Activated CD4-positive, alpha-beta memory T cell treated with anti-CD3 and anti-CD28 coated beads, Interleukin-2, amount 10 ng/mL, durations not matched to agents 7 days and 5 days (primary cell): Measurements from ENCODE around the gene RAVER1. TPM values are rescaled to one million over a fixed set of nuclear protein-coding genes. Genes with fewer than 3 reads are reported as not detected.

Source experiments
- CTCF ChIA-PET: fragments of 350-600 bp; sonication (Branson Sonifier 250); formaldehyde crosslinking; loops from one replicate; lab custom pipeline; 2021; ENCODE audit warnings: antibody characterized with exemption, inconsistent platforms; lab: Charles Lee
- POLR2A ChIA-PET: fragments of 350-600 bp; sonication (Branson Sonifier 250); formaldehyde crosslinking; loops from one replicate; lab custom pipeline; 2021; ENCODE audit warnings: antibody characterized with exemption; lab: Charles Lee
- DNase-seq: peaks from one replicate; pipeline ENCODE4 v3.0.0-alpha.2; 2020
- H3K27ac Mint-ChIP-seq: one replicate; pipeline ENCODE4 v1.8.0; 2021; ENCODE audit warnings: mild to moderate bottlenecking, mixed read lengths
- H3K27me3 Mint-ChIP-seq: one replicate; pipeline ENCODE4 v1.8.0; 2021; ENCODE audit warnings: mixed read lengths
- H3K36me3 Mint-ChIP-seq: one replicate; pipeline ENCODE4 v1.8.0; 2021; ENCODE audit warnings: low read depth, mixed read lengths
- H3K4me1 Mint-ChIP-seq: one replicate; pipeline ENCODE4 v1.8.0; 2021; ENCODE audit warnings: mixed read lengths
- H3K4me3 Mint-ChIP-seq: one replicate; pipeline ENCODE4 v1.8.0; 2021; ENCODE audit warnings: mild to moderate bottlenecking, mixed read lengths
- H3K9me3 Mint-ChIP-seq: one replicate; pipeline ENCODE4 v1.8.0; 2021; ENCODE audit warnings: mixed read lengths
- total RNA-seq, 2 experiments: library from RNA; stranded (reverse); gene quantifications; one replicate each; pipeline ENCODE4 v1.2.3, GENCODE V29; 2021

RAVER1 gene
- total RNA-seq, 2 experiments from 2014 or later, result 62.1 to 68.6 TPM

DNA sequence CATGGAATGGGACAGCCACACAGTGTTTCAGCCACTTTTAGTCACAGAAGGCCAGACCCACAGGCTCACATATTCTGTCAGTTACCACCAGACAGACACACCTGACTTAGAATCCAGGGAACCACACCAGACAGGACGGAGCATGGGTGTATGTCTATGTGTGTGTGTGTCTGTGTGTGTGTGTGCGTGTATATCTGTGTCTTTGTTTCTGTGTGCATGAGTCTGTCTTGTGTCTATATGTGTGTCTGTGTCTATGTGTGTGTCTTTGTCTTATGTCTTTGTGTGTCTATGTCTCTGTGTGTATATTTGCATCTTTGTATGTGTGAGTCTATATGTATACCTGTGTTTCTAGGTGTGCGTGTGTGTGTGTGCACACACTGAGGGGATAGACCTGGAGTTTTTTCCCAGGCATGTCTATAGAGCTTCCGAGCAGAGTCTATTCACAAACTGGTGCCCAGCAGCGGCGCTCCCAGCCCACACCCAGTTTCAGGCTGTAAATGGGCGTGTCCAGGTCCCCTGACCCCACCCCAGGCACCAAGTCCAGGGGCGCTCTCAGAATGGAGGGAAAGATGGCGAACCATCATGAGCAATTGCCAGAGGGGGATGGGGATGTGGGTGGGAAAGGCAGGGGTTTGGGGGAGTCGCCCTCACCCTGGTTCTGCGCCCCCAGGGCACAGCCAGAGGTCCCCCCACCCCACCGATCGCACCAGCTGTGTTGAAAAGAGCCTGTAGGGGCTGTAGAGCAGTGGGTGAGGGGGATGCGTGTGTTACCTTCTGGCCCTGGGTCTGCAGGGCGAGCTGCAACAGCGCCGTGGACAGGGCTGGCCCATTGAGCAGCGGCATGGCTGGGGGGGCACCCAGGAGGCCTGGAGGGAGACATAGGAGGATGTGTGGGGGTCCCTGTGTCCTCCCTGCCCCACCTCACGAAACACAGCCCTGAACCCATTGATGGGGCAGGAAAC is 11.2 kb downstream of the RAVER1 start:
- no peaks in the 10 kb centered on the region for H3K4me1 Mint-ChIP-seq
- H3K27me3 Mint-ChIP-seq, result no peaks in the 10 kb centered on the region
- no peak overlapping the region for H3K4me3 Mint-ChIP-seq
- H3K9me3 Mint-ChIP-seq, result no peaks in the 10 kb centered on the region
- no peak overlapping the region for H3K27ac Mint-ChIP-seq
- ChIA-PET CTCF (interaction anchor here (0.6 to 1.2 kb wide), 2 partner anchors 12 to 53 kb away, joined by 3 read pairs; no protein-coding TSS in a partner anchor), POLR2A (interaction anchor here (1.2 kb wide), 1 partner anchor 22 kb away, joined by 4 read pairs; no protein-coding TSS in a partner anchor)
- H3K36me3 Mint-ChIP-seq, result peaks cover 27% of the 10 kb centered on the region
- no peak for DNase-seq

DNA sequence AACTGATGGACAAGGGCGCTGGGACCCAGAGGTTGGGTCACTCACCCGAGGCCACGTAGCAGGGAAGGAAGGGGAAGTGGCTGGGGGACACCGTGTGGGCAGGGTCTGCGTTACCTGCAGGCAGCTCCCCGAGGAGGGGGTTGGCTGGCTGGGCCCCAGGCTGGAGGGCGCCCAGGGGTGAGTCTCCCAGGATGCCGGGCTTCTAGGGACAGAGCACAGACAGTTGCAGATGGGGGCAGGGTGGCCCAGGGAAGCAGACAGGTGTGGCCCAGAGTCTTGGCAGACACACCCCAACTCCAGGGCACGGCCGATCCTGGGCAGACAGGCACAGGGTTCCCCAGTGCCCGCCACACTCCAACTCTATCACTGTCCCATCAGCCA is 11.9 kb downstream of the RAVER1 start:
- Mint-ChIP-seq H3K4me1 (no peaks in the 10 kb centered on the region), H3K36me3 (peaks cover 32% of the 10 kb centered on the region), H3K27me3 (no peaks in the 10 kb centered on the region), H3K9me3 (no peaks in the 10 kb centered on the region), H3K27ac (no peak overlapping the region), H3K4me3 (no peak overlapping the region)
- CTCF ChIA-PET, result interaction anchor here (1.2 kb wide), 1 partner anchor 52 kb away, joined by 3 read pairs; no protein-coding TSS in a partner anchor
- POLR2A ChIA-PET, result no interaction called here
- DNase-seq, result no peak

DNA sequence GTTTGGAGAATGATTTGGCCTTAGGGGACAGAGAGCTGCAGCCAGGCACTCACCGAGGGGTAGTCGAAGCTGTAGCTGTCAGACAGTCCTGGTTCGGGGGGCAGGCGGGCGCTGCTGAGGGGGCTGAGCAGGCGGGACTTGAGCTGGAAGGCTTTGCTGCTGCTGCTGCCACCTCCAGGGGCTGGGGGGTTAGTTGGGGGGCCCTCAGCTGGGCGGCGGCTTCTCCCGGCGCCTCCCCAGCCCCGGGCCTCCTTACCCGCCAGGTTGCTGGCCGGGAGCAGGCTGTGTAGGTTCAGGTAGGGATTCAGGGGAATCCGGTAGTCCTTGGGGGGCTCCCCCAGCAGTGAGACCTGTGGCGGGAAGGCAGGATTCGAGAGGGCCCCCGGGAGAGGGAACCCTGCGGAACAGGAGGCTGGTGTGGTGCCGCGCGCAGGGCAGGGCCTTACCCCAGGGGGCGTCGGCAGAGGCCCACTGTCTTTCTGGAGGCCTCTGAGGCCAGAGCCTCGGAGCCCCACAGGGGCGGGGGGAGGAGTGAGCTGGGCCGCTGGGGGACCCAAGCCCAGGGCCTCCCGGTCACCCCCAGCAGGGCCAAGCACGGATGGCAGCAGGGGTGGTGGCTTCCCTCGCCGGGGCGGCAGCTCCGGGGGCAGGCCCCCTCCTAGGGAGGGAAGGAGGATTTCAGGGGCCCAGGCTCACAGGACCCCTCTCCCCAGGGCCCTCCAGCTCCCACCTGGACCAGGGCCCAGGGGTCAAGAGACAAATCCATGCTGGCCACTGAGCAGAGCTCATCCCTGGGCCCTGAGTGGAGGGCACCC is 12.5 kb downstream of the RAVER1 start:
- POLR2A ChIA-PET, result no interaction called here
- Mint-ChIP-seq H3K36me3 (peaks cover 38% of the 10 kb centered on the region), H3K4me3 (no peak overlapping the region), H3K27ac (no peak overlapping the region), H3K27me3 (no peaks in the 10 kb centered on the region), H3K9me3 (no peaks in the 10 kb centered on the region), H3K4me1 (peaks cover 5% of the 10 kb centered on the region)
- no peak for DNase-seq
- CTCF ChIA-PET, result interaction anchor here (0.7 to 1.2 kb wide), 3 partner anchors 51 to 68 kb away, joined by 3 read pairs; no protein-coding TSS in a partner anchor

DNA sequence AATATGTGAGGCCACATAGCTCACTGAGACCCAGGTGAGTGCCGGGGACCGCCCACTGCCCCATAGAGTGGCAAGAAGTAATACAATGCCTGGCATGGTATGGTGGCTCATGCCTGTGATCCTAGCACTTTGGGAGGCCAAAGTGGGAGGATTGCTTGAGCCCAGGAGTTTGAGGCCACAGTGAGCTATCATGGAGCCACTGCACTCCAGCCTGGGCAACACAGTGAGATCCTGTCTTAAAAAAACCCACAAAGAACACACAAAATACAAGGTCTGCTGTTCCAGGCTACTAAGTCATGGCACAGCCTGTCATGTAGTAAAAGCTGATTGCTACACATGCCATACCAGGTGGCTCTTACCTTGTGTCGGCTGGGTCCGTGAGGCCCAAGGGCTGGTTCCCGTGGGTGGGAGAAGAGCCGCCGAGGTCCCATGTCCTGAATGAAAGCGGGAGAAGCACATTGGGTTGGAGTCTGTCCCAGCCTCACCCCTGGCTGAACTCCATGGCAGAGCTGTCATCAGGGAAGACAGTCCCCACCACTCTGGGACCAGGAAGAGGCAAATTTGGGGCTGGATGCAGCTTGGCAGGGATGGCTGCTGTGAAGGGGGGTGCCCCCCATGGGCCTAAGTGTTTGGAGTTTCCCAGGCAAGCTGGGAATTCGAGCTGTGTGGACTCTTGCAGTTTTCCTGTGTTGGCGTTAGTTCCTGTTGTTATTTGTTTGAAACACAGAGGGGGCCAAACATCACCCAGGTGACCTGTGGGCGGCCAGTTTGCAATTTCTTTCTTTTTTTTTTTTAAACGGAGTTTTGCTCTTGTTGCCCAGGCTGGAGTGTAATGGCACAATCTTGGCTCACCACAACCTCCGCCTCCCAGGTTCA is 14.3 kb downstream of the RAVER1 start:
- H3K36me3 Mint-ChIP-seq, result peaks cover 37% of the 10 kb centered on the region
- CTCF ChIA-PET, result interaction anchor here (0.9 to 1.1 kb wide), 3 partner anchors 48 to 70 kb away, joined by 3 read pairs; partner anchors contain the start of gene ICAM1
- DNase-seq, result no peak
- POLR2A ChIA-PET, result interaction anchor here (1.2 to 1.7 kb wide), 2 partner anchors 15 to 61 kb away, joined by 3 to 5 read pairs; partner anchors contain the start of genes RAVER1 and TYK2
- peaks cover 18% of the 10 kb centered on the region for H3K4me1 Mint-ChIP-seq
- no peak overlapping the region for H3K27ac Mint-ChIP-seq
- no peak overlapping the region for H3K4me3 Mint-ChIP-seq
- no peaks in the 10 kb centered on the region for H3K9me3 Mint-ChIP-seq
- H3K27me3 Mint-ChIP-seq, result no peaks in the 10 kb centered on the region

DNA sequence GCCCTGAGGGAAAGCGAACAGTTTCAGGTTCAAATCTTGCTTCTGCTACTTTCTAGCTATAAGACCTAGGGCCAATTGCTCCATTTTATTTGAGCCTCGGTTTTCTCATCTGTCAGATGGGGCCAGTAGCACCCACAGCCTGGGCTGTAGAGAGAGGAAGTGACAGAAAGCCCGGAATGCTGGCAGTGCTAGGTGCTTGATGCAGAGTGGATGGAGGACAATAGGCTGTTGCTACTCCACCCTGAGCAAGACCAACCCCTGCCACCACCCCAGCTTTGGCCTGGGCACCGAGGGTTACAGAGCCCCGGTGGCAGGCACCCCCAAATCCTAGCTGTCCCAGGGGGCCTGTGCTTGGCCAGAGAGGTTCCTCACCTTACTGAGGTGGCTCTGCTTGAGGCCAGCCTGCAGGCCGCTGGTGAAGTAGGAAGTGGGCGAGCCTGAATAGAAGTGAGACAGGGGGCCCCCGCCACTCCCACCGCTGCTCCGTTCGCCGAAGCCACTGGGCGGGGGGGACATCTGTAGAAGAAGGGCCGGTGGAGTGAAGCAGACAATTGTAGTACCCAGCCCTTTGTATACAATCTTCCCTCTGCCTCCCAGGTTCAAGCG is 15.4 kb downstream of the RAVER1 start:
- Mint-ChIP-seq H3K27ac (no peak overlapping the region), H3K4me1 (peaks cover 18% of the 10 kb centered on the region), H3K27me3 (no peaks in the 10 kb centered on the region), H3K9me3 (no peaks in the 10 kb centered on the region), H3K36me3 (peaks cover 33% of the 10 kb centered on the region), H3K4me3 (no peak overlapping the region)
- ChIA-PET POLR2A (interaction anchor here (1.2 to 1.7 kb wide), 2 partner anchors 16 to 62 kb away, joined by 3 to 5 read pairs; partner anchors contain the start of genes RAVER1 and TYK2), CTCF (interaction anchor here (1.0 to 1.1 kb wide), 2 partner anchors 49 to 72 kb away, joined by 3 read pairs; no protein-coding TSS in a partner anchor)
- DNase-seq, result no peak

DNA sequence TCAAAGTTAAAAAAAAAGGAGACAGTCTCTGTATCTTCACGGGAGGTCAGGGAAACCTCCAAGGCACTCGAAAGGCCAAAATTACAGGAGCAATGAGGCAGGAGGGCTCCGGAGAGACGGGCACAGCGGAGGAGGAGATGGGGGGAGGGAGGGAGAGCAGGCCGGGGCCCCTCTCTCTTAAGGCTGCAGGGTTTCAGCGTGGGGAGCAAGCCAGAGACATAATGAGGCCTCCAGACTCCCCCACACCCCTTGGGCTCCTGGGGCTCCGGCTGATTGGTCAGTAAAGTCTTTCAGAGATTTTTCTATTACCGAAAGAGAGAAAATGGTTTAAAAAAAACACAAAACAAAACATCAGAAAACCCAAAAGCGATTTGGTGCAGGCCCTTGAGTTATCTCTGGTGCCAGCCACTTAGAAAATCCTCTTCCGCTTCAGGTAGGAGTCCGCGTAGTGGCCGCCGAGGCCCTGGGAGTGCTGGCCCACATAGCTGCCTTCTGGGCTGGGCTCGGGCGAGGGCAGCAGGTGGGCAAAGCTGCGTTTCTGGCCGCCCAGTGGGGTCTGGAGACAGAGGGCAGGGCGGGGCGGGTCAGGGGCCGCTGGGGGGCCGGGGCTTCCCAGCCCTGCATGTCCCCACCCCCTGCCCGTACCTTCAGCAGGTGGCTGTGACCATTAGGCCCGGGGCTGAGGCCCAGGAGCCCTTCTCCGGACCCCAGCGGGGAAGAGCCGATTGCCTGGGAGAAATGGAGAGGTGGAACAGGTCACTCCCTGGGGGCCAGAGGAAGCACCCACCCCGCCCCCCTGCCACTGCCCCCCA is 16.1 kb downstream of the RAVER1 start:
- ChIA-PET POLR2A (interaction anchor here (1.1 to 1.7 kb wide), 2 partner anchors 30 to 63 kb away, joined by 3 to 5 read pairs; partner anchors contain the start of genes ICAM4 and TYK2), CTCF (no interaction called here)
- H3K27me3 Mint-ChIP-seq, result no peaks in the 10 kb centered on the region
- H3K36me3 Mint-ChIP-seq, result peaks cover 33% of the 10 kb centered on the region
- H3K9me3 Mint-ChIP-seq, result no peaks in the 10 kb centered on the region
- H3K27ac Mint-ChIP-seq, result no peak overlapping the region
- no peak for DNase-seq
- H3K4me3 Mint-ChIP-seq, result no peak overlapping the region
- H3K4me1 Mint-ChIP-seq, result peaks cover 18% of the 10 kb centered on the region

DNA sequence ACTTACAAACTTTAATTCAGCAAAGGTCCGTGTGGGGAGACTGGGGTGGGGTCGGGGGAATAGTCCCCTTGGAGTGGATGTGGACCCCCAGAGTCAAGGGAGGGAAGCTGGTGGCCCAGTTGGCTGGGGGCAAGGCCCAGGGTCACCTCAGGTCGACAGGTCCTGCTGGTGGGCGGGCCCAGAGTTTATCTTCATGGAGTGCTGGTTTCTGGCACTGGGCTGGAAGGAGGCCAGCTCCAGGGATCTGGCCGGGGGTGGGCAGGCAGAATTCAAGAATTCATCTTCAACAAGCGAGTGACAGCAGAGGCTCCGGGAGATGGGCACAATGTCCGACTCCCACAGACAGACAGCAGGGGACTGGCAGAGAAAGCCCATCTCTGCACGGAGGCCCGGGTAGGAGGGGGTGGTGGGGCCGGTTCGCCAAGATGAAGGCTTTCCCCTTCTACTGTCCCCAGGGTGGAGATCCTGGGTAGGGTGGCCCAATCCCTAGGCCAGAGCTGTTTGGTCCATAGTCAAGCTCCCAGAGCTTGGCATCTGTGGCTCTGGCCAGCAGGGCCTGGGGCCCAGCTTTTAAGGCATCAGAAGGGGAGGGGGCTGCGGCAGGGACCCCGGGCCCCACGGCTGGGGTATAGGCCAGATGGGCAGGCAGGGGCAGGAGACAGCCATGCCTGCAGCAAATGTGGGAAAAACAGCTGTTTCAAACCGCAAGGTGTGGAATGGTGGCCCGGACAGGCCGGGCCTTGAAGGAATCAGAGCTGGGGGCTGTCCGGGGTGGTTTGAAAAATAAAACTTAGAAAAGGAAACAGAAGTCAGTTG is 16.9 kb downstream of the RAVER1 start:
- H3K27me3 Mint-ChIP-seq, result no peaks in the 10 kb centered on the region
- DNase-seq, result no peak
- H3K36me3 Mint-ChIP-seq, result peaks cover 26% of the 10 kb centered on the region
- H3K4me1 Mint-ChIP-seq, result peaks cover 18% of the 10 kb centered on the region
- H3K27ac Mint-ChIP-seq, result peak overlapping the region; percentile 70
- ChIA-PET CTCF (no interaction called here), POLR2A (interaction anchor here (1.0 to 1.1 kb wide), 2 partner anchors 11 to 30 kb away, joined by 3 read pairs; partner anchors contain the start of gene ICAM4)
- peak overlapping the region; percentile 83 for H3K4me3 Mint-ChIP-seq
- no peaks in the 10 kb centered on the region for H3K9me3 Mint-ChIP-seq

DNA sequence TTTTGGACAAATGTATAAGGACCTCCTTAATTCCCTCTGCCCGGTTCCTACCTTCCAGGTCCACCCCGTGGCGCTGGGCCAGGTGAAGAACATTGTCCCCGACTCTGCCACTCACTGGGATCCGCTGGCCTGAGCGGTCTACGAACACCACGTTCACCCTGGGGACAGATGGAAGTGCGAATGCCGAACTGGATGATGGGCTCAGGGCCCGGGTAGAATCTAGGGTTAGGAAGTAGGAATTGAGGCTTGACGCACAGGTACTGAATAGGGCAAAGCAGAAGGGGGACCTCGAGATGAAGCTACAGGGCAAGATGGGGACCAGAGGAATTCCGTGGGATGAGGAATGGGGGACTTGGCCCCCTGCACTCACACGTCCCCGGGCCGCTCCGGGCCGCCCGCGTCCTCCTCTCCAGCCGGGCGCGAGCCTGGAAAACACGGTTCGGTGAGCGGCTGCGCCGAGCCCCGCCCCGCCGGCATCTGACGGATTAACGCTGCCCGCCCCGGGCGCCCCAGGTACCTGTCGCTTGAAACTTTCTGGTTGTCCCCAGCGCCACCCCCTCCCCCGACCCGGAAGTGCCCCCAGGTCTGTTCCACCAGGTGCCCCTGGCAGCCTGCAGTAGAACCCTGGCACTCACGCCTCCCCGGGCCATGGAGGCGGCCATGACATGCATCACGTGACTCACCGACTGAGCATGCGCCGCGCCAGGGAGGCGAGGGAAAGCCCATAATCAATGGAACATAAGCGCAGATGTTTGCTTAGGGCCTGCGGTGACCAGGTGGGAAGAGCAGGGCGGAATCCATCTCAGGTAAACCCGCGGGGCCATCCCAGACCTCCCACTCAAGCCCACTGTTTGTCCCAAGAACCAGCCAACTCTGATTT is 17.8 kb downstream of the RAVER1 start, which contains the start of gene FDX2:
FDX2 (minus strand) TSS at position 681 of the 880 bp plus-strand sequence; CDS start at position 662, 19 bp downstream.
- H3K27ac Mint-ChIP-seq, result peak within 1 kb of the TSS; percentile 70
- no peaks in the 10 kb centered on the region for H3K9me3 Mint-ChIP-seq
- CTCF ChIA-PET, result interaction anchor here (1.2 to 1.8 kb wide), 3 partner anchors 45 to 73 kb away, joined by 3 to 5 read pairs (median 5); partner anchors contain the start of gene ICAM1
- H3K27me3 Mint-ChIP-seq, result no peaks in the 10 kb centered on the region
- peaks cover 18% of the 10 kb centered on the region for H3K4me1 Mint-ChIP-seq
- peak; percentile 89 for DNase-seq
- peak within 1 kb of the TSS; percentile 83 for H3K4me3 Mint-ChIP-seq
- peaks cover 26% of the 10 kb centered on the region for H3K36me3 Mint-ChIP-seq
- POLR2A ChIA-PET, result interaction anchor here (0.5 to 1.5 kb wide), 6 partner anchors 10 to 45 kb away, joined by 3 to 4 read pairs (median 3); partner anchors contain the start of genes ICAM1 and ICAM4

DNA sequence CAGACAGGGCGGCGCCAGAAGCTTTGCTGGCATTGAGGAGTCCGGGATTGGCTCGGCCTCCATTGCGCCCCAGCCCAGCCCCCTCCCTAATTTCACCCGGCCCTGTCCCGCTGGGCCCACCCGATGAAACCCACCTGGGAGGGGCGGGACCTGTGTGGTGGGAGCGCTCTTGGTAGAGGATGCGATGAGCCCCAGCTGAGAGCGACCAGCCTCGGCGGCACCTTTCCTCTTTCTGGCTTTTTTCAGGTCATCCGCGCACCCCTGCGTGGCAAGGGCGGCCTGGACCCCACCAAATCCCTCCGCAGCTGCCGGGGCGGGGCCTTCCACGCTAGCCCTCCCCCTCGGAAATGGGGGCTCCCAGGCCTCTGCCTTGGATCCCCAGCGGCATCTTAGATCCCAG is 23.9 kb downstream of the RAVER1 start, which contains the start of gene ZGLP1:
ZGLP1 (minus strand) TSS at position 393 of the 400 bp plus-strand sequence.
- ChIA-PET CTCF (no interaction called here), POLR2A (no interaction called here)
- H3K36me3 Mint-ChIP-seq, result no peaks in the 10 kb centered on the region
- no peaks in the 10 kb centered on the region for H3K27me3 Mint-ChIP-seq
- H3K4me3 Mint-ChIP-seq, result no peak within 1 kb of the TSS
- H3K4me1 Mint-ChIP-seq, result peaks cover 3% of the 10 kb centered on the region
- no peaks in the 10 kb centered on the region for H3K9me3 Mint-ChIP-seq
- no peak for DNase-seq
- no peak within 1 kb of the TSS for H3K27ac Mint-ChIP-seq
